ENCODE data around the gene INVS.

The INVS gene

GRCh38 chr9:100298378-100298777, 199.3 kb downstream of the INVS start:
- no peak for FAIRE-seq
- no peak for TF ChIP-seq CTCF (IDR thresholded peaks at IDR 0.05; ENCODE audit: insufficient read depth, missing control alignments)
- no peak for DNase-seq (ENCODE audit: insufficient read length, low spot score)

- TF ChIP-seq CTCF (IDR thresholded peaks at IDR 0.05; ENCODE audit: insufficient read depth, missing control alignments) = no peak
- DNase-seq (ENCODE audit: insufficient read length, low spot score) (no peak), FAIRE-seq (no peak)
Observed at GRCh38 chr9:100303747-100304146, 204.7 kb downstream of the INVS start.

GRCh38 chr9:100306283-100306682, 207.2 kb downstream of the INVS start:
- FAIRE-seq (peak; percentile 6), DNase-seq (ENCODE audit: insufficient read length, low spot score) (no peak)
- no peak for TF ChIP-seq CTCF (IDR thresholded peaks at IDR 0.05; ENCODE audit: insufficient read depth, missing control alignments)

GRCh38 chr9:100307080-100307479, 208.0 kb downstream of the INVS start:
- no peak for TF ChIP-seq CTCF (IDR thresholded peaks at IDR 0.05; ENCODE audit: insufficient read depth, missing control alignments)
- no peak for DNase-seq (ENCODE audit: insufficient read length, low spot score)
- FAIRE-seq = no peak

GRCh38 chr9:100308965-100309564, 210.0 kb downstream of the INVS start:
- TF ChIP-seq CTCF (IDR thresholded peaks at IDR 0.05; ENCODE audit: insufficient read depth, missing control alignments) = no peak
- DNase-seq (ENCODE audit: insufficient read length, low spot score) (no peak), FAIRE-seq (no peak)

GRCh38 chr9:100309992-100310391, 210.9 kb downstream of the INVS start:
- FAIRE-seq (no peak), DNase-seq (ENCODE audit: insufficient read length, low spot score) (no peak)
- TF ChIP-seq CTCF (IDR thresholded peaks at IDR 0.05; ENCODE audit: insufficient read depth, missing control alignments) = no peak

- no peak for FAIRE-seq
- no peak for DNase-seq (ENCODE audit: insufficient read length, low spot score)
- TF ChIP-seq CTCF (IDR thresholded peaks at IDR 0.05; ENCODE audit: insufficient read depth, missing control alignments) = no peak
Observed at GRCh38 chr9:100315561-100315960, 216.5 kb downstream of the INVS start.

Data from D721Med (cell line).